GM21447 (cell line): ENCODE data around the gene ST3GAL3.
A peak's percentile ranks its signal among the peaks of the same experiment; 100 is the strongest.
"Not testable (repeated sequence)": the region's sequence is repeated elsewhere in the genome, so short reads cannot be mapped to it uniquely, and the experiment has no call there.

Source experiments
- ATAC-seq: cut with Tn5 transposase; IDR thresholded peaks from one replicate; pipeline ENCODE4 v1.9.1; 2021; ENCODE audit not compliant: unreplicated experiment

ST3GAL3 gene

GRCh38 chr1:43818691-43819090 is 111.4 kb downstream of the ST3GAL3 start:
- ATAC-seq, result no peak

GRCh38 chr1:43819357-43819756 is 112.0 kb downstream of the ST3GAL3 start:
- ATAC-seq, result no peak

- no peak for ATAC-seq
Observed at GRCh38 chr1:43821471-43821870, 114.1 kb downstream of the ST3GAL3 start.

GRCh38 chr1:43822040-43822690 is 114.8 kb downstream of the ST3GAL3 start:
- ATAC-seq, result no peak

GRCh38 chr1:43824795-43825194 is 117.5 kb downstream of the ST3GAL3 start:
- no peak for ATAC-seq

GRCh38 chr1:43828574-43828973 is 121.2 kb downstream of the ST3GAL3 start:
- no peak for ATAC-seq

- no peak for ATAC-seq
Observed at GRCh38 chr1:43830802-43831201, 123.5 kb downstream of the ST3GAL3 start.

- no peak for ATAC-seq
Observed at GRCh38 chr1:43831851-43832250, 124.5 kb downstream of the ST3GAL3 start.

GRCh38 chr1:43832255-43832654 is 124.9 kb downstream of the ST3GAL3 start:
- ATAC-seq, result no peak

- ATAC-seq, result no peak
Observed at GRCh38 chr1:43832998-43833397, 125.7 kb downstream of the ST3GAL3 start.

- ATAC-seq, result not testable (repeated sequence)
Observed at GRCh38 chr1:43833902-43834279, 126.6 kb downstream of the ST3GAL3 start.

GRCh38 chr1:43834280-43835081 is 127.1 kb downstream of the ST3GAL3 start:
- no peak for ATAC-seq

GRCh38 chr1:43835082-43836021 is 128.0 kb downstream of the ST3GAL3 start:
- ATAC-seq, result peak; percentile 30

GRCh38 chr1:43836267-43836951 is 129.1 kb downstream of the ST3GAL3 start:
- peak; percentile 47 for ATAC-seq

GRCh38 chr1:43839056-43839455 is 131.7 kb downstream of the ST3GAL3 start:
- no peak for ATAC-seq

GRCh38 chr1:43841321-43842174 is 134.2 kb downstream of the ST3GAL3 start:
- ATAC-seq, result no peak

GRCh38 chr1:43842175-43842498 is 134.8 kb downstream of the ST3GAL3 start:
- ATAC-seq, result no peak

- no peak for ATAC-seq
Observed at GRCh38 chr1:43843684-43844083, 136.3 kb downstream of the ST3GAL3 start.

- no peak for ATAC-seq
Observed at GRCh38 chr1:43844114-43844513, 136.8 kb downstream of the ST3GAL3 start.

GRCh38 chr1:43847290-43847689 is 140.0 kb downstream of the ST3GAL3 start:
- ATAC-seq, result no peak
